ENCODE results near the gene WIPF3. TPM values are rescaled to one million over a fixed set of nuclear protein-coding genes. Genes with fewer than 3 reads are reported as not detected.

The WIPF3 gene
- total and polyA plus RNA-seq, 4 donors, result 0.10 to 0.23 (median 0.14) TPM; not detected in 1

DNA sequence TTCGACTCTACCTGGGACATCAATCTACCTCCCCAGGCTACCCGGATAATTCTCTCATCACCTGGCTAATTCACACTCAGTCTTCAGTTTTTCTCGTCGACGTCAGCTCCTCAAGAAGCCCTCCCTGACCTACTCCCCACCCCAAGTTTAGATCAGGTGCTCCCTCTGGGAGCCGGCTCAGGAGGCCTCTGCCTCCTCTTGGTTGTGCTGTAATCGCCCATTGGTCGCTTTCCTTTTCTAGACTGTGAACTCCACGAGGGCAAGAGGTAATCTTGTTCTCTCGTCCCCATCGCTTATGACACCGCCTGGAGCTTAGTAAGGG is 461 bp upstream of the WIPF3 start:
- H3K4me3 ChIP-seq (ENCODE audit: low read depth in 1 of 3, low read length in 3 of 3), result peak overlapping the region in 2 of 3 donors; percentile 35 to 76
- no peaks in the 10 kb centered on the region for H3K36me3 ChIP-seq (ENCODE audit: control insufficient read depth in 4 of 4, insufficient read depth in 3 of 4, low read depth in 1 of 4, low read length in 3 of 4)
- no peak overlapping the region for H3K9ac ChIP-seq (ENCODE audit: low read depth in 1 of 2, low read length in 2 of 2)
- peaks cover 3 to 21% (median 9%) of the 10 kb centered on the region in 4 donors for H3K4me1 ChIP-seq (ENCODE audit: control insufficient read depth in 4 of 4, insufficient read depth in 4 of 4, low read length in 3 of 4)
- no peaks in the 10 kb centered on the region for H3K9me3 ChIP-seq (ENCODE audit: control insufficient read depth in 4 of 4, low read length in 3 of 4)
- 64% methylated on average over 12 of the region's 12 CpGs for WGBS
- no peak for TF ChIP-seq CTCF (IDR thresholded peaks at IDR 0.05; ENCODE audit: low read depth, low read length, missing input control)
- no peak for TF ChIP-seq JUND (IDR thresholded peaks at IDR 0.05)
- no peak for TF ChIP-seq FOXA1 (IDR thresholded peaks at IDR 0.05)
- no peak for TF ChIP-seq SP1 (IDR thresholded peaks at IDR 0.05)
- TF ChIP-seq EGR1 (IDR thresholded peaks at IDR 0.05; ENCODE audit: low read depth in 2 of 2), result no peak
- TF ChIP-seq HNF4G (IDR thresholded peaks at IDR 0.05), result no peak
- no peak for TF ChIP-seq RXRA (IDR thresholded peaks at IDR 0.05)
- no peak for TF ChIP-seq HNF4A (conservative IDR thresholded peaks at IDR 0.05)
- no peak for TF ChIP-seq GABPA (IDR thresholded peaks at IDR 0.05 in 1 of 2, conservative IDR thresholded peaks at IDR 0.05 in 1 of 2)
- DNase-seq (ENCODE audit: low spot score), result no peak
- H3K27ac ChIP-seq (ENCODE audit: low read depth in 1 of 2, low read length in 2 of 2), result no peak overlapping the region
- H3K27me3 ChIP-seq (ENCODE audit: control insufficient read depth in 4 of 4, insufficient read depth in 4 of 4, low read length in 3 of 4), result no peaks in the 10 kb centered on the region

GRCh38 chr7:29806995-29807841 is 910 bp downstream of the WIPF3 start:
- H3K27me3 ChIP-seq (ENCODE audit: control insufficient read depth in 4 of 4, insufficient read depth in 4 of 4, low read length in 3 of 4), result no peaks in the 10 kb centered on the region
- H3K4me3 ChIP-seq (ENCODE audit: low read depth in 1 of 3, low read length in 3 of 3), result peak overlapping the region in 2 of 3 donors; percentile 55 to 76
- TF ChIP-seq EGR1 (IDR thresholded peaks at IDR 0.05; ENCODE audit: low read depth in 2 of 2), result no peak
- peak in 1 of 2 donors; percentile 32 for TF ChIP-seq RAD21 (IDR thresholded peaks at IDR 0.05)
- no peak for TF ChIP-seq FOXA2 (IDR thresholded peaks at IDR 0.05)
- no peaks in the 10 kb centered on the region for H3K9me3 ChIP-seq (ENCODE audit: control insufficient read depth in 4 of 4, low read length in 3 of 4)
- H3K4me1 ChIP-seq (ENCODE audit: control insufficient read depth in 4 of 4, insufficient read depth in 4 of 4, low read length in 3 of 4), result peaks cover 3 to 21% (median 9%) of the 10 kb centered on the region in 4 donors
- WGBS, result 6% methylated on average over 43 of the region's 43 CpGs
- peak overlapping the region in 1 of 2 donors; percentile 4 for H3K9ac ChIP-seq (ENCODE audit: low read depth in 1 of 2, low read length in 2 of 2)
- DNase-seq (ENCODE audit: low spot score), result no peak
- peak overlapping the region in 1 of 2 donors; percentile 56 for H3K27ac ChIP-seq (ENCODE audit: low read depth in 1 of 2, low read length in 2 of 2)
- no peaks in the 10 kb centered on the region for H3K36me3 ChIP-seq (ENCODE audit: control insufficient read depth in 4 of 4, insufficient read depth in 3 of 4, low read depth in 1 of 4, low read length in 3 of 4)

GRCh38 chr7:29808075-29808801 is 1.9 kb downstream of the WIPF3 start:
- no peaks in the 10 kb centered on the region for H3K27me3 ChIP-seq (ENCODE audit: control insufficient read depth in 4 of 4, insufficient read depth in 4 of 4, low read length in 3 of 4)
- TF ChIP-seq YY1 (IDR thresholded peaks at IDR 0.05) (no peak), NR2F2 (IDR thresholded peaks at IDR 0.05) (no peak), JUND (IDR thresholded peaks at IDR 0.05) (no peak), FOXA1 (IDR thresholded peaks at IDR 0.05) (no peak), EGR1 (IDR thresholded peaks at IDR 0.05; ENCODE audit: low read depth in 2 of 2) (no peak), CTCF (IDR thresholded peaks at IDR 0.05; ENCODE audit: low read depth, low read length, missing input control) (no peak), GABPA (IDR thresholded peaks at IDR 0.05 in 1 of 2, conservative IDR thresholded peaks at IDR 0.05 in 1 of 2) (no peak), SP1 (IDR thresholded peaks at IDR 0.05) (no peak), FOXA2 (IDR thresholded peaks at IDR 0.05) (no peak), RAD21 (IDR thresholded peaks at IDR 0.05) (no peak), ZBTB33 (IDR thresholded peaks at IDR 0.05) (no peak), ATF3 (IDR thresholded peaks at IDR 0.05) (no peak), RXRA (IDR thresholded peaks at IDR 0.05) (no peak)

More at GRCh38 chr7:29808075-29808801, 1.9 kb downstream of the WIPF3 start:
- no peak overlapping the region for H3K4me3 ChIP-seq (ENCODE audit: low read depth in 1 of 3, low read length in 3 of 3)
- H3K27ac ChIP-seq (ENCODE audit: low read depth in 1 of 2, low read length in 2 of 2), result no peak overlapping the region
- H3K4me1 ChIP-seq (ENCODE audit: control insufficient read depth in 4 of 4, insufficient read depth in 4 of 4, low read length in 3 of 4), result peaks cover 3 to 21% (median 9%) of the 10 kb centered on the region in 4 donors
- no peak overlapping the region for H3K9ac ChIP-seq (ENCODE audit: low read depth in 1 of 2, low read length in 2 of 2)
- 80% methylated on average over 7 of the region's 7 CpGs for WGBS
- no peaks in the 10 kb centered on the region for H3K36me3 ChIP-seq (ENCODE audit: control insufficient read depth in 4 of 4, insufficient read depth in 3 of 4, low read depth in 1 of 4, low read length in 3 of 4)
- no peak for DNase-seq (ENCODE audit: low spot score)
- H3K9me3 ChIP-seq (ENCODE audit: control insufficient read depth in 4 of 4, low read length in 3 of 4), result no peaks in the 10 kb centered on the region

All from liver (tissue), 9 donors.